SW 1271 (cell line): ENCODE data around the gene GZMM.

Source experiments
- DNase-seq, 2 experiments: peaks; one replicate each; lab custom pipeline; 2025; lab: John Stamatoyannopoulos, UW

The GZMM gene

GRCh38 chr19:535017-535835, 8.6 kb upstream of the GZMM start:
- DNase-seq, result no peak

- no peak for DNase-seq
Observed at GRCh38 chr19:536031-536880, 7.6 kb upstream of the GZMM start.

- no peak for DNase-seq
Observed at GRCh38 chr19:536881-537404, 6.9 kb upstream of the GZMM start.

GRCh38 chr19:538641-539428, 5.0 kb upstream of the GZMM start:
- DNase-seq, result no peak

GRCh38 chr19:539429-540030, 4.3 kb upstream of the GZMM start:
- no peak for DNase-seq

GRCh38 chr19:540867-541637, 2.8 kb upstream of the GZMM start:
- DNase-seq, result no peak

GRCh38 chr19:541699-542098, 2.2 kb upstream of the GZMM start:
- no peak for DNase-seq

- DNase-seq, result no peak
Observed at GRCh38 chr19:542173-542866, 1.5 kb upstream of the GZMM start.

- DNase-seq, result no peak
Observed at GRCh38 chr19:547117-547516, 3.3 kb downstream of the GZMM start.

GRCh38 chr19:547836-548720, 4.2 kb downstream of the GZMM start:
- DNase-seq, result no peak

- DNase-seq, result no peak
Observed at GRCh38 chr19:548886-549830, 5.3 kb downstream of the GZMM start.

GRCh38 chr19:554817-555216, 11.0 kb downstream of the GZMM start:
- DNase-seq, result no peak

- DNase-seq, result no peak
Observed at GRCh38 chr19:555474-555808, 11.6 kb downstream of the GZMM start.

GRCh38 chr19:556611-557382, 12.9 kb downstream of the GZMM start:
- no peak for DNase-seq

- no peak for DNase-seq
Observed at GRCh38 chr19:558770-559439, 15.1 kb downstream of the GZMM start.

GRCh38 chr19:560121-560520, 16.3 kb downstream of the GZMM start:
- no peak for DNase-seq

- DNase-seq, result no peak
Observed at GRCh38 chr19:566403-566802, 22.6 kb downstream of the GZMM start.
